GM12878 (cell line): ENCODE results near the gene GIMAP4. TPM values are rescaled to one million over a fixed set of nuclear protein-coding genes. Genes with fewer than 3 reads are reported as not detected.

ENCODE experiments used
- ATAC-seq: fragments of 200-7000 bp; cut with Tn5 transposase; 3 replicates; pipeline ENCODE4 v1.9.1; 2020; ENCODE audit warnings: mild to moderate bottlenecking, moderate library complexity
- BruUV-seq: library from RNA; stranded (reverse); fragments of 400-500 nt; replicated peaks from 2 replicates; lab custom pipeline; 2021; lab: Mats Ljungman, UMichigan
- CTCF ChIA-PET: fragments of 300-600 bp; sonication (Branson Sonifier 250); formaldehyde crosslinking; extraction: SDS; loops from one replicate; lab custom pipeline; 2021; ENCODE audit warnings: inconsistent platforms; lab: Yijun Ruan, JAX
- POLR2A ChIA-PET: fragments of 350-600 bp; formaldehyde crosslinking; extraction: SDS; loops from one replicate; lab custom pipeline; 2021; ENCODE audit warnings: inconsistent platforms; lab: Charles Lee
- RAD21 ChIA-PET: fragments of 300-600 bp; sonication (Branson Sonifier 250); formaldehyde crosslinking; loops from one replicate; lab custom pipeline; 2023; ENCODE audit warnings: antibody characterized with exemption; ENCODE audit not compliant: unreplicated experiment; lab: Charles Lee
- SMC1A ChIA-PET: fragments of 300-600 bp; sonication (Branson Sonifier 250); formaldehyde crosslinking; loops from one replicate; lab custom pipeline; 2023; ENCODE audit not compliant: unreplicated experiment, uncharacterized antibody; lab: Charles Lee
- DNase-seq: peaks from one replicate; pipeline ENCODE4 v3.0.0-alpha.2; 2011; ENCODE audit warnings: low read depth, low spot score
- FAIRE-seq: peaks from 3 replicates; lab custom pipeline; 2011; peaks lifted over from hg19 to GRCh38; lab: Jason Lieb, UNC
- H2AFZ ChIP-seq: 2 replicates; pipeline ENCODE4 v1.6.0; 2011; ENCODE audit warnings: low read depth, low read length, control low read depth; ENCODE audit not compliant: control insufficient read depth
- H3K27ac ChIP-seq: 2 replicates; pipeline ENCODE4 v1.5.1; 2011; ENCODE audit warnings: control low read depth; ENCODE audit not compliant: control insufficient read depth, insufficient read depth
- H3K27me3 ChIP-seq, 2 experiments: replicated peaks in 1 of 2; 2 replicates each; pipeline versions ENCODE4 v1.6.0 to v1.6.1; 2011; ENCODE audit warnings: low read length in 1 of 2; ENCODE audit not compliant: control insufficient read depth in 2 of 2, insufficient read depth in 2 of 2
- H3K36me3 ChIP-seq, 2 experiments: 2 replicates each; pipeline ENCODE4 v1.5.1; 2011; ENCODE audit warnings: low read length in 1 of 2; ENCODE audit not compliant: control insufficient read depth in 2 of 2, insufficient read depth in 2 of 2
- H3K4me1 ChIP-seq: 2 replicates; pipeline ENCODE4 v1.6.1; 2011; ENCODE audit warnings: mild to moderate bottlenecking, low read length, moderate library complexity, mixed read lengths; ENCODE audit not compliant: control insufficient read depth, insufficient read depth
- H3K4me2 ChIP-seq: 2 replicates; pipeline ENCODE4 v1.6.0; 2011; ENCODE audit warnings: control low read depth; ENCODE audit not compliant: control insufficient read depth, insufficient read depth
- H3K4me3 ChIP-seq: fragments of 200-600 bp; sonication (generic); 2 replicates; pipeline ENCODE4 v1.5.1; 2016
- H3K79me2 ChIP-seq: 2 replicates; pipeline ENCODE4 v1.6.0; 2011; ENCODE audit warnings: low read length; ENCODE audit not compliant: control insufficient read depth, insufficient read depth
- H3K9ac ChIP-seq: 2 replicates; pipeline ENCODE4 v1.8.0; 2011; ENCODE audit warnings: low read length, control low read depth, mixed read lengths; ENCODE audit not compliant: control insufficient read depth, insufficient read depth
- H3K9me3 ChIP-seq: replicated peaks from 3 replicates; pipeline ENCODE4 v1.5.1; 2011; ENCODE audit warnings: mild to moderate bottlenecking, low read length; ENCODE audit not compliant: control insufficient read depth, insufficient read depth
- H4K20me1 ChIP-seq: 2 replicates; pipeline ENCODE4 v1.6.0; 2011; ENCODE audit not compliant: control insufficient read depth, insufficient read depth
- BHLHE40 ChIP-seq, 2 experiments: fragments of 450-650 bp in 1 of 2; IDR thresholded peaks; 2 replicates each; pipeline ENCODE4 v1.6.1; 2011 to 2017; ENCODE audit warnings: low read depth in 2 of 2, borderline replicate concordance in 1 of 2, improper control_type of control experiment in 1 of 2, low read length in 1 of 2, mild to moderate bottlenecking in 1 of 2
- CHD2 ChIP-seq: IDR thresholded peaks from 2 replicates; pipeline ENCODE4 v1.6.1; 2011; ENCODE audit warnings: low read depth, low read length, improper control_type of control experiment, borderline replicate concordance
- GABPA ChIP-seq: IDR thresholded peaks from 2 replicates; pipeline ENCODE4 v1.6.1; 2014; ENCODE audit warnings: antibody characterized with exemption, low read depth, mild to moderate bottlenecking, inconsistent platforms
- KLF5 ChIP-seq: fragments of 450-650 bp; IDR thresholded peaks from 2 replicates; pipeline ENCODE4 v1.6.1; 2014; ENCODE audit warnings: mild to moderate bottlenecking; ENCODE audit not compliant: partially characterized antibody
- MEF2A ChIP-seq: IDR thresholded peaks from 2 replicates; pipeline ENCODE4 v1.6.1; 2011; ENCODE audit warnings: low read depth, mild to moderate bottlenecking, low read length, moderate library complexity; ENCODE audit not compliant: insufficient read depth
- NRF1 ChIP-seq: conservative IDR thresholded peaks from 2 replicates; pipeline ENCODE4 v1.6.1; 2011; ENCODE audit warnings: mild to moderate bottlenecking, low read depth, low read length, improper control_type of control experiment
- TBL1XR1 ChIP-seq: IDR thresholded peaks from 2 replicates; pipeline ENCODE4 v1.6.1; 2012; ENCODE audit warnings: low read depth, low read length, improper control_type of control experiment
- WGBS: methylation state at CpG from one replicate; pipeline ENCODE4 v1.1.6; 2016; ENCODE audit warnings: low lambda C conversion rate; ENCODE audit not compliant: insufficient replicate concordance, insufficient coverage; ENCODE audit errors: missing lambda C conversion rate; 5-methylcytosine and 5-hydroxymethylcytosine counted together
- in situ Hi-C: fragments of 300-500 bp; cut with MboI; formaldehyde crosslinking; loops from 9 replicates; pipeline ENCODE4 v1.14.3; 2018; ENCODE audit warnings: mixed read lengths
- intact Hi-C: fragments of 100-400 bp; cut with micrococcal nuclease; formaldehyde crosslinking; loops from one replicate; pipeline ENCODE4 v1.14.2; 2022; ENCODE audit not compliant: unreplicated experiment
- polyA plus RNA-seq, 11 experiments: library from polyadenylated mRNA; depleted of rRNA in 4 of 11; unstranded in 6 of 11; stranded (reverse) in 5 of 11; fragments of >200 nt; fragmentation: Nextera tagmentation in 4 of 11; fragmentation: Illumina TruSeq in 1 of 11; extraction: Ambion mirVana in 4 of 11; extraction: Trizol in 1 of 11; gene quantifications; 1 replicate in 1 of 11; 2 replicates in 10 of 11; pipeline versions ENCODE4 v1.2.1 to v1.2.3, GENCODE V29; 2011 to 2016; ENCODE audit warnings: inconsistent platforms in 2 of 11, missing spikeins in 2 of 11, low read depth in 1 of 11
- total RNA-seq, 4 experiments: library from RNA; depleted of rRNA in 3 of 4; stranded (reverse); fragments of >200 nt in 3 of 4; fragmentation: Illumina TruSeq in 1 of 4; extraction: Trizol in 1 of 4; gene quantifications; 2 replicates each; pipeline versions ENCODE4 v1.2.1 to v1.2.3, GENCODE V29; 2013 to 2021
- TF ChIP-seq, protein P1 (sequence below): fragments of 450-650 bp; IDR thresholded peaks from 2 replicates; pipeline ENCODE4 v1.6.1; 2017; ENCODE audit warnings: mild to moderate bottlenecking, moderate library complexity

GIMAP4 gene
- total and polyA plus RNA-seq, 10 of the 15 experiments (the other 5 are each of a cell fraction or from before 2014, with no cell fraction given) = 0.06 to 1.5 (median 0.32) TPM; not detected in 1

DNA sequence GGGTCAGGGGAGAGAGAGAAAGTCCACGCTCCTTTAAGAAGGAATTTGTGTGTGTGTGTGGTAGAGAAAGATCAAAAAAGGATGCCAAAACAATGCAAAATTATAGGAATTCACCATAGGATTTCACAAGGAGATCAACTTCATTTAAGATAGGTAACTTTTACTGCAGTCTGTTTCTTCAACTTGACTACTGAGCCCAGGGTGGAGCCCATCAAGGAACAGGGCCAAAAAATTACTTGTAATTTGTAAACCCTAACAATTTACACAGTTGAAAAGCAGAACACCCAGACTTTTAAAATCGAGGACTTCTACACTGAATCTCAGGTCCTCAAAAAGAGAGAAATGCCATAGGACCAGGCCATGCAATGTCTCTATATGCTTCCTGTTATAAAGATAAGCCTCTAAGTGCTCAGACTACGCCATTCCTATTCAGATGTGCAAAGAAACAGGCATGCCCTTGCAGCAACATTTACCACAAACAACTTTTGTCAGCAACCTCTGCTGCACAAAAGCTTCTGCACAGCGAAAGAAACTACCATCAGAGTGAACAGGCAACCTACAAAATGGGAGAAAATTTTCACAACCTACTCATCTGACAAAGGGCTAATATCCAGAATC is 10.6 kb upstream of the GIMAP4 start:
- DNase-seq (no peak), FAIRE-seq (no peak), ATAC-seq (no peak)
- in situ Hi-C loops (no loop called here), intact Hi-C loops (no loop called here)
- Histone ChIP-seq H3K9me3 (peaks cover 6% of the 10 kb centered on the region), H3K4me3 (no peak overlapping the region), H2AFZ (peak overlapping the region; percentile 60), H3K9ac (no peak overlapping the region), H3K79me2 (no peaks in the 10 kb centered on the region), H3K4me2 (no peak overlapping the region), H3K27me3 (no peaks in the 10 kb centered on the region), H3K4me1 (no peaks in the 10 kb centered on the region), H4K20me1 (no peaks in the 10 kb centered on the region), H3K36me3 (no peaks in the 10 kb centered on the region), H3K27ac (no peak overlapping the region)
- SMC1A ChIA-PET = no interaction called here
- POLR2A ChIA-PET = no interaction called here
- TF ChIP-seq NRF1 (no peak), GABPA (no peak), CHD2 (no peak), KLF5 (no peak), BHLHE40 (IDR thresholded peaks at IDR 0.05; ENCODE audit: borderline replicate concordance in 1 of 2, low read depth in 2 of 2, low read length in 1 of 2) (no peak), MEF2A (no peak), TBL1XR1 (no peak)
- TF ChIP-seq, protein P1, sequence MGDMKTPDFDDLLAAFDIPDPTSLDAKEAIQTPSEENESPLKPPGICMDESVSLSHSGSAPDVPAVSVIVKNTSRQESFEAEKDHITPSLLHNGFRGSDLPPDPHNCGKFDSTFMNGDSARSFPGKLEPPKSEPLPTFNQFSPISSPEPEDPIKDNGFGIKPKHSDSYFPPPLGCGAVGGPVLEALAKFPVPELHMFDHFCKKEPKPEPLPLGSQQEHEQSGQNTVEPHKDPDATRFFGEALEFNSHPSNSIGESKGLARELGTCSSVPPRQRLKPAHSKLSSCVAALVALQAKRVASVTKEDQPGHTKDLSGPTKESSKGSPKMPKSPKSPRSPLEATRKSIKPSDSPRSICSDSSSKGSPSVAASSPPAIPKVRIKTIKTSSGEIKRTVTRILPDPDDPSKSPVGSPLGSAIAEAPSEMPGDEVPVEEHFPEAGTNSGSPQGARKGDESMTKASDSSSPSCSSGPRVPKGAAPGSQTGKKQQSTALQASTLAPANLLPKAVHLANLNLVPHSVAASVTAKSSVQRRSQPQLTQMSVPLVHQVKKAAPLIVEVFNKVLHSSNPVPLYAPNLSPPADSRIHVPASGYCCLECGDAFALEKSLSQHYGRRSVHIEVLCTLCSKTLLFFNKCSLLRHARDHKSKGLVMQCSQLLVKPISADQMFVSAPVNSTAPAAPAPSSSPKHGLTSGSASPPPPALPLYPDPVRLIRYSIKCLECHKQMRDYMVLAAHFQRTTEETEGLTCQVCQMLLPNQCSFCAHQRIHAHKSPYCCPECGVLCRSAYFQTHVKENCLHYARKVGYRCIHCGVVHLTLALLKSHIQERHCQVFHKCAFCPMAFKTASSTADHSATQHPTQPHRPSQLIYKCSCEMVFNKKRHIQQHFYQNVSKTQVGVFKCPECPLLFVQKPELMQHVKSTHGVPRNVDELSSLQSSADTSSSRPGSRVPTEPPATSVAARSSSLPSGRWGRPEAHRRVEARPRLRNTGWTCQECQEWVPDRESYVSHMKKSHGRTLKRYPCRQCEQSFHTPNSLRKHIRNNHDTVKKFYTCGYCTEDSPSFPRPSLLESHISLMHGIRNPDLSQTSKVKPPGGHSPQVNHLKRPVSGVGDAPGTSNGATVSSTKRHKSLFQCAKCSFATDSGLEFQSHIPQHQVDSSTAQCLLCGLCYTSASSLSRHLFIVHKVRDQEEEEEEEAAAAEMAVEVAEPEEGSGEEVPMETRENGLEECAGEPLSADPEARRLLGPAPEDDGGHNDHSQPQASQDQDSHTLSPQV = no peak
- WGBS = 7% methylated on average over 4 of the region's 4 CpGs
- CTCF ChIA-PET = no interaction called here
- RAD21 ChIA-PET = no interaction called here
- no TSS peak for BruUV-seq
